ENCODE data around the gene HDAC2.
A peak's percentile ranks its signal among the peaks of the same experiment; 100 is the strongest.
"Not testable (repeated sequence)": the region's sequence is repeated elsewhere in the genome, so short reads cannot be mapped to it uniquely, and the experiment has no call there.

The HDAC2 gene

DNA sequence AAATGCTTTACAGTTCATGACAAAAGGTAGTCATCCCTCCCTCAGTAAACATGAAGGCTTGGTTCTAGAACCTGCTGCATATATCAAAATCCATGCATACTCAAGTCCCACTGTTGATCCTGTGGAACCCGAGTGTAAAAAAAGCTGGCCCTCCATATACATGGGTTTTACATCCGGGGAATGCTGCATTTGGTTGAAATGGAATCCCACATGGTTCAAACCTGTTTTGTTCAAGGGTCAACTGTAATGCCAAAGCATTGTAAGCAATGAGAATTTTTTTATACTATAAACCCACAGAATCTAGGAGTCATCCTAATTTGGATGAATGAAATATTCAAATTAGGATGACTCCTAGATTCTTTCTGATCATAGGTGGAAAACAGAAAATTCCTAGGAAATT lies 5.9 kb upstream of the HDAC2 start:
- DNase-seq = no peak

DNA sequence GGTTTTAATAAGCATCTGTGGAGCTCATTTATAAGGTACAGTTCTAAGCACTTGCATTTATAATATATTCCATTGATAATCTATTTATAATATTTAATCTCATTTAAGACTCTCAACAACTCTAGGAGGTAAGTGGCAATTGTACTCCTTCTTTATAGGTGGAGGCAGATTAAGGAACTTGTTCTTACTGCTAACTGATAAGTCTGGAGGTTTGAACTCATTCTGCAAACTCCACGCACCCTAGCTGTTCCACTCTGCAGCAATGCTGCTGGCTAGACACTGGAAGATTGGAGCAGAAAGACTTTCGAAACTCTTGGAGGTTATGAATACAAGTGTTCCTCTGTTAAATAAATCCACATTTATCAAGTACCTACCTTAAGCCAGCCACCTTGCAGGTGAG lies 793 bp upstream of the HDAC2 start:
- DNase-seq = peak in 2 of 58 donors; percentile 1 to 4

DNA sequence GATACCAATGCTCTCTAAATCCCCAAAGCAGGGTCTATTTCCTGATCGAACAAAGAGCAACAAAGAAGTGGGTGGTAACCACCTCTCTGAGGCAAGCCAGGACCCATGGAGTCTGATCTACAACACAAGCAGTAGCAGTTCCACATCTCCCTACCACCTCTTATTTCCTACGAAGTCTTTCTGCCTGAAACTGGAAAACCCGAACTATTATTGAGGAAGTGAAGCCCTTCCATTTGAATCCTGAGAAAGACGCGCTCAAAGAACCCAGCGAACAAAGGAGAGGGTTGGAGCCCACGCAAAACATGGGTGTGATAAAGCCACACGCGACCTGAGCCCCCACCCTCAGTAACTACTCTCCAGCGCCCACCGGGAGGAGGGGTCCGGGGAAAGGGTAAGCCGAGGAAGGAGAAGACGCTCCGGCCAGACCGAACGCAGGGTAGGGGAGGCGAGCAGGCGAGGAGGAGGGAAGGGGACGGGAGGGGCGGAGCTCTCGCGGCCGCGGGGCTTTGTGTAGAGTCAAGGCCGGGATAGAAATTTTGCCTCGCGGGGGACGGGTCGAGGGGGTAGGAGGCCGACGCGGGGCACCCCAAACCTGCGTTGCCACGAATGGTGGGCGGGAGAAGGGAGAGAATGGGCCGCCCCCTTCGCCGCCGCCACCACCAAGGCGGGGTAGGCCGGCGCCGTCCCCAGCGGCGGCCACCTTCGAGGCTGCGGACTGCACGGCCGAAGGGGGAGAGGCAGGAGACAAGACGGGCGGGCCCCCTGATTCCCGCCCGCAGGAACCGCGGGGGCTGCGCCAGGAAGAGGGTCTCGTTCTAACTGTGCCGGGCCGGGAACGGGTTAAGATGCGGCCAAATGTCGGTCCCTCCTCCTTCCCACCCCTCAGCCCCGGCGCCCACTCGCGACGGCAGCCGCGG lies 802 bp downstream of the HDAC2 start:
- peak in 49 of 58 donors; percentile 3 to 69 (median 39) for DNase-seq

DNA sequence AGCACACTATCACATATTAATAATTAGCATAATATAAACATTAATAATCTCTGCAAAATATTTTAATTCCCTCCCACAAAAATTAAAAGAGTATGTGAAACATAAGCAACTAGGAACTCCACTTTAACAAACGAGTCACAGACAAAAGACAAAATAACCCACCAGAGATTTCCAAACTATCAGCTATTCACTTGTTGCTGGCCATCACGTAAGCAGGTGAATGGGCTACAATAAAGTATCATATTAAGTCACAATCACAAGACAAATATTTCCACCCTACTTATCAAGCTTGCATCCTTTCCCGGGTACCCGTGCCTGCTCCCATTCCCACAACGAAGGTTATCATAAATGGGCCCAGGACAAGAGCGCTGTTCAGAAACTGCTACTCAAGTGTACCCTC lies 2.5 kb downstream of the HDAC2 start:
- DNase-seq = no peak

DNA sequence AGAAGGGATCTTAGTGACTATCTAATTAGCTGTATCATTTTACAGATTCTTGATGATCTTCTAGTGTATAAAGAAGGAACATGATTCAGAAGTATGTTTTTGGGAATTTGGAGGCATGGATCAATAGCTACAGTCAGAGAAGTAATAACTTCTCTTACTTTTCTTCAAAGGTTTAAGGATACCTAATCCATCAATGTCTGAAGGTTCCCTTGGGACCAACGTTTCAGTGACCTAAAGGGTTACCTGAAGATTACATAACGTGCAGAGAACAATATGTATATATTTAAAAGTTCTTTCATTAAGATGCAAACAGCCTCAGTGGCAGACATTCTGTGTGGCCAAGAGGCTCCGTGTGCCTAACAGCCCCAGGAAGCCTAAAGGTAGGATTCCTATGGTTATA lies 3.2 kb downstream of the HDAC2 start:
- no peak for DNase-seq

DNA sequence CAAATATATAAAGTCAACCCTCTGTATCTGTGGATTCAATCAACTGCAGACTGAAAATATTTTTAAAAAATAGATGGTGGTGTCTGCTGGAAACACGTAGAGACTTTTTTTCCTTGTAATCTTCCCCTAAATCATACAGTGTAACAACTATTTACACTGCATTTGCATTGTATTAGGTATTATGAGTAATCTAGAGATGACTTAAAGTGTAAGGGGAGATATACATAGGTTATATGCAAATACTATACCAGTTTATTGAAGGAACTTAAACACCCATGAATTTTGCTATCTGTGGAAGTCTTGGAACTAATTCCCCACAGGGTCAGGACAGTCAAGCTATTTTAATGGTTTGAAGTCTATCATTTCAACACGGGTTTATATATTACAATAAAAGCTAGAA lies 10.2 kb downstream of the HDAC2 start:
- DNase-seq = no peak

DNA sequence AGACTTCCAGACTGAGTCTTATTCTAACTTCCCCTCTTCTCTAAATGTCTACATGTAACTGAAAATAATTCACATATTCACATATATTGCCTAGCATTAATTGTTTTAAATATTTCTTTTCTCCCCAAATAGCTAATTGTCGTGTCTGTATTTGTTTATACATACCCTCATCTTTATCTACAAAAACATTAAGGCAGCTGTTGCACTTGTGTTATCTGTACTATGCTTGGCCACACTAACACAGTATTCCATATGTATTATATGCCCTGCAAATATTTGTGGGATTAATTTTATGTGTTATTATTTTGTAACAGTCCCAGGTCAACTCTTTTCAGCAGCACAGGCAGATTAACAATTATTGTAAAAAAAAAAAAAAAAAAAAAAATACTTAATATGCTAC lies 11.7 kb downstream of the HDAC2 start:
- DNase-seq = no peak

DNA sequence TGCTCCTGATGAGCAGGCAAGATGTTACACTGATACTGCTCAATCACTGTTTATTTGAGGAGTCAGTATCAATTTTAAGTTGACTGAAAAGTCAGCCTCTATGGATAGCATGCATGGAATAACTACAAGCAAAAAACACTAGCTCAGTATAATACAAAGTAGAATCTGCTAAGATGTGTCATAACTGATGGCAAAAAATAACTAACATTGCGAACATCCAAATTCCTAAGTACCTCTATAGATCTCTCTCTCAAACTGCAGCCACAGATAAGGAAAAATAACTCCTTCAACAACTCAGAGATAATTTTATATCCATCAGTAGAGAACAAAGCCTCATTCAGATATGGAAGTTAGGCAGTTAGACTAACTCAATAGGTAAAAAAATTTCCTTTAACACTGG lies 16.3 kb downstream of the HDAC2 start:
- no peak for DNase-seq

DNA sequence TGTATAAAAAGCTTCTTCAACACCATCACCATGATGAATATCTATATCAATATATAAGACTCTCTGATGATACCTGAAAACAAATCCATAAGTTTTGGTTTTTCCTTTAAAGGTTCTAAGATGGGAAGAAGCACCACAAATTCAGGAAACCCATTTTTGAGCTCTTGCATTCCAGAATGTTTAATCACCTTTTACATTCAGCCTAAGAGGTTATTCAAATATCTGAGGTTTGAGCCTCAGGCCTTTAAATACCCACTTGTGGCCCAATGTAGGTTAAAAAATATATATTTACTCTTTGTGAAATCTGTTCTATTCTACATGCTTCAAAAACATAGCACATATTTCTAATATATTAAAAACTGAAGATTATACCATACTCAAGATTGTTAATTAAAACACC lies 17.6 kb downstream of the HDAC2 start:
- DNase-seq = no peak

DNA sequence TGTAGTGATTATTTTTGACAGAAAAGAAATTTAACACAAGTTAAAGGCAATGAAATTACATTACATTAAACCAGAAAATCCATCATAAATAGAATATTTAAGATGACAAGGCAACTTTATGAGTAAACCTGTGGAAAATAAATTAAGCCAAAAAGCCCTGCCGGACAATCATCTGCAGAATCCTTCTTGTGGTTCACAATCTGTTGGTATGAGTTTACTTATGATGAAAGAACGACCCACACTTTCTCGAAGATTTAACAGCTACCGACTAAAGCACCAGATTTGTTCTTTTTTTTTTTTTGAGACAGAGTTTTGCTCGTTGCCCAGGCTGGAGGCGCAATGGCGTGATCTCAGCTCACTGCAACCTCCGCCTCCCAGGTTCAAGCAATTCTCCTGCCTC lies 21.4 kb downstream of the HDAC2 start:
- no peak for DNase-seq

DNA sequence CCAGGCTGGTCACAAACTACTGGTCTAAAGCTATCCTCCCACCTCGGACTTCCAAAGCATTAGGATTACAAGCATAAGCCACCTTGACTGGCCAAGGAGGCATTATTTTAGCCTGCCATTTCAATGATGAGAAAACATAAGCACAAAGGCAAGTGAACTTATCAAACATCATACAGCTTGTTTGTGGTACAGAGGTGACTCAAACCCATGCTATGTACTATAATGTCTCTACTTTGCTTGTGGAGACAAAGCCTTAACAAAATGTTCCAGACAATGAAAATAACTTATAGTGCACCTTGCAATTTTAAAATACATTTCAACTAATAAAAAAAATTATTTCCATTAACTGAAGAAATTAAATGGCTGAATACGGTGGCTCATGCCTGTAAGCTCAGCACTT lies 26.2 kb downstream of the HDAC2 start:
- no peak for DNase-seq

DNA sequence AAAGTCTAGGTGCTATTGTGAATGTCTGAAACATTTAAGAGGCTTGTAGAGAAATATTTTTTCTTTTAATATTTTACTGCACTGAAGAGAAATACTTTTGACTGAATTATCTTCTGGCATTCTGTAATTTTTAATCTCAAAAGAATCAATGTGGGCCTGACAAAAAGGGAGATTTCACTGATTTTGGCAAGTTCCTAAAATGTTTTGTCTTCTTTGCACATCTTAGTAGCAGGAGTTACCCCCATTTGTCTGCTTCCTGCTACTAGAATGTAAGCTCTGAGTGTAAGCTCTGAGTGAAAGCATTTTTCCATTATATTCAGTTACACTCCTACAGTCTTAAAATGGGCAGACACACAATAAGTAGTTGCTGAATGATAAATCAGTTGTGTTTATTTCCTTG lies 31.1 kb downstream of the HDAC2 start:
- DNase-seq = no peak

DNA sequence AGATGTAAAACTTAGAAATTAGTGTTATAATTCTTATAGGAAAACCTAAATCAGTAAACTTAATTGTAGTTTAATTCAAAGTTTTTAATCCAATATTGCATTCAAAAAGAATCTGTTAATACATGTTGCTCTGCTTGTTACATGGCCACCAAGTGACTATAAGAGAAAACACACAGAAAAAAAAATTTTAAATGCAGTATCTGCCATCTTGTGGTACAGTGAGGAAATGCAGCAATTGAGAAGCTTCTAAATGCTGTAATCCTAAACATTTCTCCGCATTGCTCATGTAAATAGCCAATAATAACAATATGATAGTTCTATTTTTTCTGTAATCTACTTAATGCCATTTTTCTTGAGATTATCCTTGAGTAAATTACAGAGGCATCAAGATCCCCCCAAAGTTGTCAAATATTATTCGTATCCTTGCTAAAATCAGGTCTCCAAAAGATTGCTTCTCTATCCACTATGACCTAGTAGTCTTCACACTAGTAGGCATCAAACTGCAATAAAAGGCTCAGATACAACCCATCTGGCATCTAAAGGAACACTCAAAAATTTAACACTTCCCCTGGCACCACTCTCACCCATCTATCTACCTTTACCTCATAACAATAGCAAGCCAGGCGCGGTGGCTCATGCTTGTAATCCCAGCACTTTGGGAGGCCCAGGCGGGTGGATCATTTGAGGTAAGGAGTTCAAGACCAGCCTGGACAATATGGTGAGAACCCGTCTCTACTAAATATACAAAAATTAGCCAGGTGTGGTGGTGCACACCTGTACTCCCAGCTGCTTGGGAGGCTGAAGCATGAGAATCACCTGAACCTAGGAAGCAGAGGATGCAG lies 34.6 kb downstream of the HDAC2 start:
- DNase-seq = peak in 4 of 58 donors; percentile 0 to 33 (median 2)

DNA sequence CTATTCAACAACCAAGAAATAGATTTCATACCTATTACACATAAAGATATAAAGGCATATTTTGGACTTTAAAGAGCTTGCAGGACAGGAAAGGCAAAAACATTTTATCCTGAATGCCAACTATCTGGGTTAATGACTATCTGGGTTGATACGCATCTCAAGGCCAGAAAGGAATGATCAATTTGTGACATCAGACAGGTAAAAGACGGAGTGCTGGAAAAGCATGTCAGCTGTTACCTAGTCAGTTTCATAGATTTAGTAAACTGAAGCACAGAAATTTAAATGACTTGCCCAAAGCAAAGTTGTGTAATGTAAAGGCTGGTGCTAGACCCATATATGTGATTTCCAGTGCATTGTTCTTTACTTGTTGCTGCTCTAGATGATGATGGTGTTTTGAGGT lies 36.8 kb downstream of the HDAC2 start:
- DNase-seq = no peak

DNA sequence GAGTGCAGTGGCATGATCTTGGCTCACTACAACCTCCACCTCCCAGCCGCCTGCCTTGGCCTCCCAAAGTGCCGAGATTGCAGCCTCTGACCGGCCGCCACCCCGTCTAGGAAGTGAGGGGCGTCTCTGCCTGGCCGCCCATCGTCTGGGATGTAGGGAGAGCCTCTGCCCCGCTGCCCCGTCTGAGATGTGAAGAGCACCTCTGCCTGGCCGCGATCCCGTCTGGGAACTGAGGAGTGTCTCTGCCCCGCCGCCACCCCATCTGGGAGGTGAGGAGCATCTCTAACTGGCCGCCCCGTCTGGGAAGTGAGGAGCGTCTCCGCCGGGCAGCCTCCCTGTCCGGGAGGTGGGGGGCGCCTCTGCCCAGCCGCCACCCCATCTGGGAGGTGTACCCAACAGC lies 39.0 kb downstream of the HDAC2 start:
- DNase-seq = not testable (repeated sequence)

DNA sequence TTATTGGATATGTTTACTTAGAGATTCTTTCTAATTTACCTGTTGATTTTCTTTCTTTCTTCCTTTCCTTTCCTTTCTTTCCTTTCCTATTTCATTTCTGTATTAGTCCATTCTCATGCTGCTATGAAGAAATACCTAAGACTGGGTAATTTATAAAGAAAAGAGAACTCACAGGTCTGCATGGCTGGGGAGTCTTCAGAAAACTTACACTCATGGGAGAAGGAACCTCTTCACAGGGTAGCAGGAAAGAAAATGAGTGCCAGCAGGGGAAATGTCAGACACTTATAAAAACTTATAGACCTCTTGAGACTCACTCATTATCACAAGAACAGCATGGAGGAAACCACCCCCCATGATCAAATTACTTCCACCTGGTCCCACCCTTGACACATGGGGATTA lies 40.8 kb downstream of the HDAC2 start:
- no peak for DNase-seq

DNA sequence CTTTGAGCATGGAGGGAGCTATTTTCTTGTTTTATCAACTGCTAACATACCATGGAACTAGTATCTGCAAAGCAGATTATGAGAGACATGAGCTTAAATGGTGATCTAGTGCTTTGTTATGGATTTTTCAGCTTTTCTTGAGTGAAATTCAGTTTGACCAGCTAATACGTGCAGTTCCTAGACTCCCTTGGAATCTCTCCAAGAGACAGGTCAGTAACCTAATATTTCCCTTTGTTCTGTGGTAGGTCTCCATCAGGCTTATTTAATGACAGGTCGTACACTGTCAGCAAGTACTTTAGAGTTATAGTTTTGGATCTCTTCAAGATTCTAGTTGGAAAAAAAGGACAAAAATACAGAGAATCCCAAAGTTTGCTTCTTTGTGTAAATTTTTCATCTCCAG lies 43.9 kb downstream of the HDAC2 start:
- DNase-seq = no peak

DNA sequence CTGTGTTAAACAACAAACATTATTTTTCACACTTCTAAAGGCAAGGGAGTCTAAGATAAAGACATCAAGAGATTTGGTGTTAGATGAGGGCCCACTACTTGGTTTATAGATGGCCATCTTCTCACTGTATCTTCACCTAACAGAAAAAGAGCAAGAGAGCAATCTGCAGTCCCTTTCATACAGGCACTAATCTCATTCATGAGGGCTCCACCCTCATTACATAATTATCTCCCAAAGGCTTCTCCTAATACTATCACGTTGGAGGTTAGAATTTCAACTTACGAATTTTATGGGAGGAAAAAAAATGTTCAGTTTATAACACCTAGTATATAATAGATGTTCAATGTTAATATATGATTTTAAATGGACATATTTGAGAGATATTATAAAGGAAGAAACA lies 45.6 kb downstream of the HDAC2 start:
- DNase-seq = no peak

DNA sequence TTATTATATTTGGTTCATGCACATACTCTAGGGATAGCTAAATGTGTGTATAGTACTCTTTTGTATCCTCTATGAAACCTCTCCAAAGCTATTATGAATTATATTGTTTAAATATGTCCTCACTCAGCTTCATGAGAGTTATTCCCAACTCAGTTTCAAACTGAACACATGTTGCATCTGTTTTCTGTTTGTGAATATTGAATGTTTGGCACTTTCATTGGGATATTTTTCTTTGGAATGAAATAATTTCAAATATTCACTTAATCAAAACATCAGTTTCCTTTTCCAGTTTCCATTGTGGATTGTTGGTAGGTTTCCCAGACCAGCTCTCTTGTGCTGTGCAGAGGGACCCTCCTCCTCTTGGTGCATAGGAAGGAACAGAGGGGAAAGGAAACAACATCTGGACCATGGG lies 46.6 kb downstream of the HDAC2 start:
- DNase-seq = no peak

DNA sequence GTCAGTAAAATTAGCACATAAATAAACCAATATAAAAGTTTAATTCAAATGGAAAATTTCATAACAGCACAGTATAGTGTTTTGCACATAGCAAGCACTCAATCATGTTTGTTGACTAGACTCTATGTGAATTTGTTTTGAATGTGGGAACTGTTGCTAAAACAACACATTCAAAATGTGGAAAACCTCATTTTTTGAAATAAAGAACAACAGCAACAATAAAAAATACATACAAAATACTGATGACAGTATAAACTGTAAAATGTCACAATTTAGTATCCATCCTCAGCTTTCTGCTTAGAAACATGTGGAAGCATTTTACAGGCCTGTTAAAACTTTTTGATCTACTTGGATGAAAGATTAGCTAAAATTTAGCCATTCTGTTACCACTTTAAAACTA lies 47.4 kb downstream of the HDAC2 start:
- no peak for DNase-seq

DNA sequence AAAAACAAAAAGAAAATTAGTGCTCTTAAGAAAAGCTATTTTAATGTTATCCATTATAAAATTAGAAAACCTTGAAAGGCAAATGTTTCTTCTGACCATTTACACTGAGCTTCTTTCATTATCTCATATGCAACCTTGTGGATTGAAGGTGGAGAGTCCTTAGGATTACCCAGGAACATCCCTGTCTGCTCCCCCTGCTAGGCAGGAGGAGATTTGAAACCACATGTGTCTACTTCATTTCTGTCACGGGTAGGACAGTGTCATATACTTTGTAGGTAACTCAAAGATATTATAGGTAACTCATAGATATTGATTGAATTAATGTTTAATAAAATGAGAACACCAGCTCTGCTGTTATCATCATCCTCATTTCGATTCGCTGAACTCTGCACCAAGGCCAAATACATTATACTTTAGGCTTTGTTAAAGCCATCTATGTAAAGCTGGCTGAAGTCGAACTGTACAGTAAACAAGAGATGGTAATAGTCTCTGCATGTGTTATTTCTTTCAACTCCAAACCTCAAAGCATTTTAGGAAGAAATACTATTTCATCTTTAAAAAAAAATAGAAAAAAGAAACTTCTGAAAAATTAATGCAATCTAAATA lies 49.5 kb downstream of the HDAC2 start:
- no peak for DNase-seq

DNA sequence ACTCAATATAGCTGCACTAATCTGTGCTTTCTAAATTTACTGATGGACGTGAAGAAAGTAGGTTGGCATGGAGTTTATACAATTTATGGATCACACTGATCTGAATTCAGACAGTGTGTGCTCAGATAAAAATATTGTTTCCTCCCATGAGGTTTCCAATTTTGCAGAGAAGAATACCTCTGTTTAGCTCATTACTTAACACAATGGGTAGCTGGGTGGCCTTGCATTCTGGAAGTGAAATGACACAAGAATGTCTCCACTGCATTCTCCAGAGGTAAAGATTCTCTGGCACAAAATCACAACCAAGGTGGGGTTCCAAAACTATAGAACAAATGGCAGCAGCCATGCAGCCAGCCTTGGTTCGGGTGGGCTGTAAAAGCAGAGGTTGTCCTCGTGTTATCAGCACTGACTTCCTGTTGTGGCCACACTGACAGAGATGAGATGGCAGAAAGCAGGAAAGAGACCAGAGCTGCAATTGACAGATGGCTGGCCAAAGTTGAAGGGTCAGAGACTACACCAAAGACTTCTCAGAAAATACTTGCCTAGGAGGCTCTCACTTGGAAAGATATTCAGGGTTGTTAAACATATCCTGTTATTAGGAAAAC lies 50.2 kb downstream of the HDAC2 start:
- no peak for DNase-seq

All from anterior cingulate cortex (tissue), 58 donors.